Smooth muscle cell (in vitro differentiated cells): ENCODE measurements around the gene FRG2B. TPM values are rescaled to one million over a fixed set of nuclear protein-coding genes. Genes with fewer than 3 reads are reported as not detected.

Experiments used
- DNase-seq: peaks from one replicate; lab custom pipeline; 2025; ENCODE audit not compliant: unreplicated experiment; lab: John Stamatoyannopoulos, UW
- H2AFZ ChIP-seq: fragments of 200-600 bp; sonication (generic); 2 replicates; pipeline ENCODE4 v1.6.0; 2016; ENCODE audit warnings: antibody characterized with exemption, low read depth, mild to moderate bottlenecking
- H3F3A ChIP-seq: fragments of 200-600 bp; sonication (generic); 2 replicates; pipeline ENCODE4 v1.6.0; 2017; ENCODE audit warnings: antibody characterized with exemption, low read depth
- H3K27ac ChIP-seq: fragments of 200-600 bp; sonication (generic); 2 replicates; pipeline ENCODE4 v1.5.1; 2016; ENCODE audit warnings: low read depth, mild to moderate bottlenecking
- H3K27me3 ChIP-seq: fragments of 200-600 bp; sonication (generic); 2 replicates; pipeline ENCODE4 v1.6.1; 2016; ENCODE audit warnings: low read depth, mild to moderate bottlenecking
- H3K36me3 ChIP-seq: fragments of 200-600 bp; sonication (generic); 2 replicates; pipeline ENCODE4 v1.5.1; 2016; ENCODE audit warnings: low read depth
- H3K4me1 ChIP-seq: fragments of 200-600 bp; sonication (generic); 2 replicates; pipeline ENCODE4 v1.5.1; 2016; ENCODE audit warnings: low read depth
- H3K4me2 ChIP-seq: fragments of 200-600 bp; sonication (generic); 2 replicates; pipeline ENCODE4 v1.6.0; 2016; ENCODE audit warnings: mild to moderate bottlenecking
- H3K4me3 ChIP-seq: fragments of 200-600 bp; sonication (generic); 2 replicates; pipeline ENCODE4 v1.5.1; 2016; ENCODE audit warnings: mild to moderate bottlenecking
- H3K79me2 ChIP-seq: fragments of 200-600 bp; sonication (generic); 2 replicates; pipeline ENCODE4 v1.6.0; 2016; ENCODE audit warnings: low read depth, mild to moderate bottlenecking
- H3K9ac ChIP-seq: fragments of 200-600 bp; sonication (generic); 2 replicates; pipeline ENCODE4 v1.6.0; 2016; ENCODE audit warnings: low read depth
- H3K9me3 ChIP-seq: fragments of 200-600 bp; sonication (generic); replicated peaks from 2 replicates; pipeline ENCODE4 v1.5.1; 2016; ENCODE audit warnings: low read depth
- H4K20me1 ChIP-seq: fragments of 200-600 bp; sonication (generic); 2 replicates; pipeline ENCODE4 v1.6.0; 2016; ENCODE audit warnings: low read depth
- WGBS: methylation state at CpG from one replicate; pipeline ENCODE4 v1.1.7; 2016; ENCODE audit warnings: low lambda C conversion rate; 5-methylcytosine and 5-hydroxymethylcytosine counted together
- polyA plus RNA-seq: library from polyadenylated mRNA; unstranded; fragments of >200 nt; fragmentation: Nextera tagmentation; extraction: Ambion mirVana; gene quantifications from 2 replicates; pipeline ENCODE4 v1.2.1, GENCODE V29; 2016
- total RNA-seq: library from RNA; depleted of rRNA; stranded (reverse); fragments of >200 nt; gene quantifications from 2 replicates; pipeline ENCODE4 v1.2.3, GENCODE V29; 2014
- TF ChIP-seq, protein P1 (sequence below): fragments of 200-600 bp; sonication (generic); IDR thresholded peaks from 2 replicates; pipeline ENCODE4 v1.5.1; 2017; ENCODE audit warnings: borderline replicate concordance, mild to moderate bottlenecking, antibody characterized with exemption; ENCODE audit not compliant: insufficient read depth, poor library complexity, severe bottlenecking

The FRG2B gene
- total and polyA plus RNA-seq, 2 experiments from 2014 or later: not detected

DNA sequence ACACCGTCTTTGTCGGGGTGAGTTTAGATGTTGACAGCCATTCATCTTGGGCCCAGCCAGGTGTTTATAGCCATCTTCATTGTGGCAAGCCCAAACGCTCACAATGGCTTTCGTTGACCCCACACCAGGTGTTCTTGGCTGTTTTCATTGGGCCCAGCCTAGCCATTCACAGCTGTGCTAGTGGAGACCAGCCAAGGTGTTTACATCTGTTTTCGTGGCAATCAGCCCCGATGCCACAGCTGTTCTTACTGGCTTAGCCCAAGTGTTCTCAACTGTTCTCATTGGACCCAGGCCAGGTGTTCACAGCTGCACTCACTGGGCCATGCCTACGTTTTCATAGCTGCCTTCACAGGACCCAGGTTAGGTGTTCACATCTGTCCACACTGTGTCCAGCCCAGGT is 7.7 kb downstream of the FRG2B start:
- 83% methylated on average over 7 of the region's 7 CpGs for WGBS
- no peaks in the 10 kb centered on the region for H3K4me1 ChIP-seq
- no peak overlapping the region for H3K4me3 ChIP-seq
- no peaks in the 10 kb centered on the region for H4K20me1 ChIP-seq
- TF ChIP-seq, protein P1, sequence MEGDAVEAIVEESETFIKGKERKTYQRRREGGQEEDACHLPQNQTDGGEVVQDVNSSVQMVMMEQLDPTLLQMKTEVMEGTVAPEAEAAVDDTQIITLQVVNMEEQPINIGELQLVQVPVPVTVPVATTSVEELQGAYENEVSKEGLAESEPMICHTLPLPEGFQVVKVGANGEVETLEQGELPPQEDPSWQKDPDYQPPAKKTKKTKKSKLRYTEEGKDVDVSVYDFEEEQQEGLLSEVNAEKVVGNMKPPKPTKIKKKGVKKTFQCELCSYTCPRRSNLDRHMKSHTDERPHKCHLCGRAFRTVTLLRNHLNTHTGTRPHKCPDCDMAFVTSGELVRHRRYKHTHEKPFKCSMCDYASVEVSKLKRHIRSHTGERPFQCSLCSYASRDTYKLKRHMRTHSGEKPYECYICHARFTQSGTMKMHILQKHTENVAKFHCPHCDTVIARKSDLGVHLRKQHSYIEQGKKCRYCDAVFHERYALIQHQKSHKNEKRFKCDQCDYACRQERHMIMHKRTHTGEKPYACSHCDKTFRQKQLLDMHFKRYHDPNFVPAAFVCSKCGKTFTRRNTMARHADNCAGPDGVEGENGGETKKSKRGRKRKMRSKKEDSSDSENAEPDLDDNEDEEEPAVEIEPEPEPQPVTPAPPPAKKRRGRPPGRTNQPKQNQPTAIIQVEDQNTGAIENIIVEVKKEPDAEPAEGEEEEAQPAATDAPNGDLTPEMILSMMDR: no peak
- H3K27ac ChIP-seq: no peak overlapping the region
- no peaks in the 10 kb centered on the region for H3K27me3 ChIP-seq
- no peaks in the 10 kb centered on the region for H3K79me2 ChIP-seq
- no peak overlapping the region for H3K4me2 ChIP-seq
- H3K9me3 ChIP-seq: peaks cover 9% of the 10 kb centered on the region
- H2AFZ ChIP-seq: no peak overlapping the region
- DNase-seq: no peak
- no peaks in the 10 kb centered on the region for H3K36me3 ChIP-seq
- H3K9ac ChIP-seq: no peak overlapping the region
- no peaks in the 10 kb centered on the region for H3F3A ChIP-seq

- H3K9me3 ChIP-seq: peaks cover 9% of the 10 kb centered on the region
- no peak overlapping the region for H2AFZ ChIP-seq
- H4K20me1 ChIP-seq: no peaks in the 10 kb centered on the region
- 70% methylated on average over 7 of the region's 7 CpGs for WGBS
- H3K4me2 ChIP-seq: no peak overlapping the region
- no peaks in the 10 kb centered on the region for H3K4me1 ChIP-seq
- H3K79me2 ChIP-seq: no peaks in the 10 kb centered on the region
- DNase-seq: no peak
- no peak overlapping the region for H3K4me3 ChIP-seq
- H3K27ac ChIP-seq: no peak overlapping the region
- TF ChIP-seq, protein P1: no peak
- no peaks in the 10 kb centered on the region for H3K27me3 ChIP-seq
- no peaks in the 10 kb centered on the region for H3K36me3 ChIP-seq
- H3F3A ChIP-seq: no peaks in the 10 kb centered on the region
- H3K9ac ChIP-seq: no peak overlapping the region
Observed at GRCh38 chr10:133617196-133617595, 9.4 kb downstream of the FRG2B start.

- no peak overlapping the region for H2AFZ ChIP-seq
- DNase-seq: no peak
- TF ChIP-seq, protein P1: no peak
- no peak overlapping the region for H3K9ac ChIP-seq
- no peaks in the 10 kb centered on the region for H3K36me3 ChIP-seq
- 92% methylated on average over 8 of the region's 8 CpGs for WGBS
- H3K4me2 ChIP-seq: no peak overlapping the region
- H3K27ac ChIP-seq: no peak overlapping the region
- H3K4me3 ChIP-seq: no peak overlapping the region
- H3K27me3 ChIP-seq: no peaks in the 10 kb centered on the region
- H3K4me1 ChIP-seq: no peaks in the 10 kb centered on the region
- peaks cover 13% of the 10 kb centered on the region for H3K9me3 ChIP-seq
- no peaks in the 10 kb centered on the region for H3K79me2 ChIP-seq
- H3F3A ChIP-seq: no peaks in the 10 kb centered on the region
- H4K20me1 ChIP-seq: no peaks in the 10 kb centered on the region
Observed at GRCh38 chr10:133616371-133617130, 10.0 kb downstream of the FRG2B start.
